ENCODE data around the gene ZNRF2. TPM values are rescaled to one million over a fixed set of nuclear protein-coding genes. Genes with fewer than 3 reads are reported as not detected.

Gene ZNRF2
- total and polyA plus RNA-seq, 2 of the 4 experiments (the other 2 are of a cell fraction) = 0.31 to 0.54 TPM

- Histone ChIP-seq H4K91ac (ENCODE audit: insufficient read depth, low read depth, low read length) (no peak overlapping the region), H3K79me1 (ENCODE audit: low read depth in 1 of 2, low read length in 2 of 2) (no peaks in the 10 kb centered on the region), H3K56ac (ENCODE audit: extremely low read depth, insufficient read depth, low read length) (no peak overlapping the region), H4K20me1 (ENCODE audit: insufficient read depth, low read length) (no peaks in the 10 kb centered on the region), H3K9ac (ENCODE audit: low read depth, low read length) (no peak overlapping the region), H3K4me1 (ENCODE audit: control insufficient read depth, insufficient read depth, low read length) (no peaks in the 10 kb centered on the region; the same call in 1 of the 2 replicates), H3K4me2 (ENCODE audit: low read depth, low read length) (0 out of 2 replicates have a peak overlapping the region, but pooled peaks have one; percentile 23), H4K5ac (ENCODE audit: low read depth, low read length) (no peak overlapping the region), H3K14ac (replicated peaks; ENCODE audit: low read depth, low read length) (no peak overlapping the region), H3K27ac (ENCODE audit: insufficient read depth, low read length) (no peak overlapping the region), H2BK120ac (ENCODE audit: low read depth, low read length) (no peak overlapping the region), H3K23ac (ENCODE audit: low read depth, low read length) (no peak overlapping the region), H3K4ac (ENCODE audit: low read depth, low read length) (no peak overlapping the region), H2BK15ac (ENCODE audit: low read depth, low read length) (no peak overlapping the region), H4K8ac (ENCODE audit: low read depth in 2 of 2, low read length in 2 of 2) (no peak overlapping the region), H3K36me3 (ENCODE audit: control insufficient read depth, insufficient read depth, low read length) (no peaks in the 10 kb centered on the region), H2BK20ac (ENCODE audit: low read depth, low read length) (no peak overlapping the region), H2BK5ac (ENCODE audit: low read depth, low read length, poor library complexity, severe bottlenecking) (no peak overlapping the region), H3K27me3 (ENCODE audit: control insufficient read depth, insufficient read depth, low read length) (no peaks in the 10 kb centered on the region), H3K4me3 (ENCODE audit: insufficient read depth, low read depth, low read length) (no peak overlapping the region), H3K18ac (ENCODE audit: low read depth, low read length) (no peak overlapping the region), H2AK9ac (replicated peaks; ENCODE audit: low read depth, low read length, poor library complexity) (no peak overlapping the region), H2AK5ac (ENCODE audit: low read depth, low read length) (no peak overlapping the region), H2AFZ (replicated peaks; ENCODE audit: low read length, poor library complexity) (no peak overlapping the region), H3K9me1 (ENCODE audit: insufficient read depth, low read length) (no peaks in the 10 kb centered on the region), H3K9me3 (ENCODE audit: control insufficient read depth, insufficient read depth, low read length) (no peaks in the 10 kb centered on the region)
- dilution Hi-C loops (cut with HindIII; ENCODE audit: low sequenced_read_pairs, unreplicated experiment) (no loop called here), intact Hi-C loops (cut with micrococcal nuclease) (no loop called here), in situ Hi-C loops (cut with MboI; ENCODE audit: low sequenced_read_pairs) (no loop called here)
- CTCF ChIA-PET = interaction anchor here (0.8 to 1.3 kb wide), 2 partner anchors 18 to 166 kb away, joined by 3 read pairs; no protein-coding TSS in a partner anchor
- WGBS, 2 experiments (ENCODE audit: extremely low coverage in 2 of 2, insufficient read length in 1 of 2) = no CpG with 5 or more reads among the region's 3 CpGs
- no TSS peak for BruUV-seq (replicated peaks)
- DNase-seq (peak; percentile 25), ATAC-seq (ENCODE audit: low read depth) (peak; percentile 67)
- POLR2A ChIA-PET (ENCODE audit: unreplicated experiment) = interaction anchor here (0.7 kb wide), 1 partner anchor 18 kb away, joined by 4 read pairs; no protein-coding TSS in a partner anchor
- TF ChIP-seq SMC3 (IDR thresholded peaks at IDR 0.05; ENCODE audit: low read depth, low read length) = no peak
Measured at GRCh38 chr7:30330134-30331111, 46.0 kb downstream of the ZNRF2 start.

Data from IMR-90 (cell line).